ENCODE measurements around the gene PADI6. TPM values are rescaled to one million over a fixed set of nuclear protein-coding genes. Genes with fewer than 3 reads are reported as not detected.

Gene PADI6
- total and polyA plus RNA-seq, 2 of the 8 experiments (the other 6 are each of a cell fraction or from before 2014, with no cell fraction given), result not detected

Other genes with a start within 250 kb of the PADI6 start
- 0.30 and 0.33 TPM in 2 replicates for gene PADI1, start 167.1 kb upstream of the PADI6 start, total RNA-seq (2021; fragmentation: NEBNext Ultra II Directional; extraction: Animal tissue kit (Norgen Biotek cat#: 25700))
- gene PADI1, start 167.1 kb upstream of the PADI6 start, polyA plus RNA-seq (2011; rRNA removed), result 0.20 and 0.38 TPM in 2 replicates
- gene PADI3, start 123.1 kb upstream of the PADI6 start, total RNA-seq (2021; fragmentation: NEBNext Ultra II Directional; extraction: Animal tissue kit (Norgen Biotek cat#: 25700)), result 0.37 and 0.44 TPM in 2 replicates
- 0.94 and 1.9 TPM in 2 replicates for gene PADI3, start 123.1 kb upstream of the PADI6 start, polyA plus RNA-seq (2011; rRNA removed)
- not detected in 2 replicates for gene PADI4, start 64.0 kb upstream of the PADI6 start, total RNA-seq (2021; fragmentation: NEBNext Ultra II Directional; extraction: Animal tissue kit (Norgen Biotek cat#: 25700))
- 0.17 and 0.29 TPM in 2 replicates for gene PADI4, start 64.0 kb upstream of the PADI6 start, polyA plus RNA-seq (2011; rRNA removed)
- gene RCC2, start 67.5 kb downstream of the PADI6 start, total RNA-seq (2021; fragmentation: NEBNext Ultra II Directional; extraction: Animal tissue kit (Norgen Biotek cat#: 25700)), result 454 and 455 TPM in 2 replicates
- gene RCC2, start 67.5 kb downstream of the PADI6 start, polyA plus RNA-seq (2011; rRNA removed), result 229 and 389 TPM in 2 replicates
- gene ARHGEF10L, start 167.5 kb downstream of the PADI6 start, total RNA-seq (2021; fragmentation: NEBNext Ultra II Directional; extraction: Animal tissue kit (Norgen Biotek cat#: 25700)), result 38.0 and 39.6 TPM in 2 replicates
- gene ARHGEF10L, start 167.5 kb downstream of the PADI6 start, polyA plus RNA-seq (2011; rRNA removed), result 33.6 and 55.3 TPM in 2 replicates